Measurements from ENCODE around the gene SAP30BP. TPM values are rescaled to one million over a fixed set of nuclear protein-coding genes. Genes with fewer than 3 reads are reported as not detected.

The SAP30BP gene
- total and polyA plus RNA-seq, 2 donors (not counting 3 experiments of a cell fraction or from before 2014, with no cell fraction given), result 116 to 151 TPM

DNA sequence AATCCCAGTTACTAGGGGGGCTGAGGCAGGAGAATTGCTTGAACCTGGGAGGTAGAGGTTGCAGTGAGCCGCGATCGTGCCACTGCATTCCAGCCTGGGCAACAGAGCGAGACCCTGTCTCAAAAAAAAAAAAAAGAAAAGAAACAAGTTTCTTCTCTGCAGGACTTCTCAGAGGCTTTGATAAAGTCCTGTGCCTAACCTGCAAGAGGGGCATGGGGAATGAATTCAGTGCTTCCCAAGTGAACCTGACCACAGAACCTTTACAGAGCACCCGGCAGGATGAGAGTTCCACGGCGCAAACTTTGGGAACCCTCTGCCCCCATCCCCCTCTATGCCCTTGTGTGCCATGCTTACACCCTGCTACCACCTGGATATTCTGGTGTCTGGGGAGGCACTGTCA lies 72.0 kb downstream of the SAP30BP start:
- Histone ChIP-seq H3K4me2 (ENCODE audit: insufficient read depth, low read length) (no peak overlapping the region), H2AFZ (ENCODE audit: low read depth, low read length) (no peak overlapping the region), H4K20me1 (replicated peaks; ENCODE audit: control insufficient read depth, extremely low read depth, insufficient read depth, low read length) (no peaks in the 10 kb centered on the region), H3K4me3 (replicated peaks in 1 of 3; ENCODE audit: insufficient read depth in 1 of 3, low read depth in 1 of 3, low read length in 3 of 3) (no peak overlapping the region), H3K27ac (ENCODE audit: insufficient read depth, low read depth, low read length) (no peak overlapping the region), H3K79me2 (ENCODE audit: control insufficient read depth, insufficient read depth, low read length) (no peaks in the 10 kb centered on the region), H3K36me3 (ENCODE audit: control insufficient read depth in 2 of 2, extremely low read depth in 1 of 2, insufficient read depth in 2 of 2, low read length in 2 of 2) (no peaks in the 10 kb centered on the region), H3K9me1 (replicated peaks; ENCODE audit: control insufficient read depth, extremely low read depth, insufficient read depth, low read length) (no peaks in the 10 kb centered on the region), H3K27me3 (ENCODE audit: control insufficient read depth in 2 of 2, insufficient read depth in 2 of 2, low read length in 2 of 2) (no peaks in the 10 kb centered on the region), H3K9ac (replicated peaks; ENCODE audit: extremely low read depth, insufficient read depth, low read length) (no peak overlapping the region), H3K9me3 (replicated peaks; ENCODE audit: control insufficient read depth, insufficient read depth, low read length) (no peaks in the 10 kb centered on the region), H3K4me1 (ENCODE audit: control insufficient read depth, extremely low read depth, insufficient read depth, low read length) (no peaks in the 10 kb centered on the region)
- DNase-seq (ENCODE audit: low read depth, low spot score), result no peak
- BruUV-seq (replicated peaks), result no TSS peak
- FAIRE-seq, result no peak
- dilution Hi-C loops (cut with MboI; ENCODE audit: extremely low pct_ligation_motif_present, low sequenced_read_pairs) (no loop called here), intact Hi-C loops (cut with micrococcal nuclease) (no loop called here)
- TF ChIP-seq POLR2AphosphoS5 (IDR thresholded peaks at IDR 0.05; ENCODE audit: insufficient read depth, low read depth, low read length) (no peak), MYC (IDR thresholded peaks at IDR 0.05; ENCODE audit: low read depth, low read length) (no peak), JUN (IDR thresholded peaks at IDR 0.05; ENCODE audit: borderline replicate concordance, insufficient read depth, insufficient read length, low read depth) (no peak)
- TF ChIP-seq, protein P1, sequence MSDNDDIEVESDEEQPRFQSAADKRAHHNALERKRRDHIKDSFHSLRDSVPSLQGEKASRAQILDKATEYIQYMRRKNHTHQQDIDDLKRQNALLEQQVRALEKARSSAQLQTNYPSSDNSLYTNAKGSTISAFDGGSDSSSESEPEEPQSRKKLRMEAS (IDR thresholded peaks at IDR 0.05; ENCODE audit: insufficient read depth, insufficient read length), result no peak
- ChIA-PET POLR2A (interaction anchor here (1.2 kb wide), 1 partner anchor 72 kb away, joined by 3 read pairs; the partner anchor contains the start of genes RECQL5 and SAP30BP), CTCF (interaction anchor here (1.3 to 5.9 kb wide), 7 partner anchors 8 to 106 kb away, joined by 4 to 35 read pairs (median 6); partner anchors contain the start of gene SMIM5)

DNA sequence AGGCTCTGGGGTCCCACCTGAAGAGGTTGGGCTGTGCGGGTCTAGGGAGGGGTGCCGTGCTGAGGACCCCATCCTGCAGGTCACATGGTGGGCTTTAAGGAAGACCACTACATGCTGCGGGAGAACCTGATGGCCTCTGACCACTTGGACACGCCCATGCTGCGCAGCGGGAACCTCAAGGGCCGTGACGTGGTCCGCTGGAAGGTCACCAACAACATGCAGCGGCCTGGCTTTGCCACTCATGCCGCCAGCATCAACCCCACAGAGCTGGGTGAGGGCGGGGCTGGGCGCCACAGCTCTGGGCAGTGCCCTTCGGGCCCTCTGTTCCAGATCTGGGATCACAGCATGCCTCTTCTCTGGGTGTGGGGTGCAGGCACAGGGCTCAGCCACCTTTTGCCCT lies 72.7 kb downstream of the SAP30BP start:
- no peaks in the 10 kb centered on the region for H3K9me1 ChIP-seq (replicated peaks; ENCODE audit: control insufficient read depth, extremely low read depth, insufficient read depth, low read length)
- BruUV-seq (replicated peaks), result no TSS peak
- H3K4me1 ChIP-seq (ENCODE audit: control insufficient read depth, extremely low read depth, insufficient read depth, low read length), result no peaks in the 10 kb centered on the region
- no peak for FAIRE-seq
- H4K20me1 ChIP-seq (replicated peaks; ENCODE audit: control insufficient read depth, extremely low read depth, insufficient read depth, low read length), result no peaks in the 10 kb centered on the region
- dilution Hi-C loops (cut with MboI; ENCODE audit: extremely low pct_ligation_motif_present, low sequenced_read_pairs) (no loop called here), intact Hi-C loops (cut with micrococcal nuclease) (no loop called here)
- ChIA-PET CTCF (interaction anchor here (4.2 to 12.2 kb wide), 3 partner anchors 8 to 106 kb away, joined by 34 to 653 read pairs (median 35); partner anchors contain the start of gene SMIM5), POLR2A (no interaction called here)
- no peak overlapping the region for H3K4me2 ChIP-seq (ENCODE audit: insufficient read depth, low read length)
- no peak overlapping the region for H3K4me3 ChIP-seq (replicated peaks in 1 of 3; ENCODE audit: insufficient read depth in 1 of 3, low read depth in 1 of 3, low read length in 3 of 3)
- no peak overlapping the region for H3K9ac ChIP-seq (replicated peaks; ENCODE audit: extremely low read depth, insufficient read depth, low read length)
- H3K27me3 ChIP-seq (ENCODE audit: control insufficient read depth in 2 of 2, insufficient read depth in 2 of 2, low read length in 2 of 2), result no peaks in the 10 kb centered on the region
- no peaks in the 10 kb centered on the region for H3K36me3 ChIP-seq (ENCODE audit: control insufficient read depth in 2 of 2, extremely low read depth in 1 of 2, insufficient read depth in 2 of 2, low read length in 2 of 2)
- no peaks in the 10 kb centered on the region for H3K79me2 ChIP-seq (ENCODE audit: control insufficient read depth, insufficient read depth, low read length)
- H3K9me3 ChIP-seq (replicated peaks; ENCODE audit: control insufficient read depth, insufficient read depth, low read length), result no peaks in the 10 kb centered on the region
- no peak overlapping the region for H3K27ac ChIP-seq (ENCODE audit: insufficient read depth, low read depth, low read length)
- TF ChIP-seq FOS (IDR thresholded peaks at IDR 0.05; ENCODE audit: borderline replicate concordance, insufficient read depth, low read length) (no peak), POLR2AphosphoS5 (IDR thresholded peaks at IDR 0.05; ENCODE audit: insufficient read depth, low read depth, low read length) (no peak), EZH2 (IDR thresholded peaks at IDR 0.05; ENCODE audit: borderline replicate concordance, low read depth, low read length, severe bottlenecking) (no peak), POLR2A (IDR thresholded peaks at IDR 0.05; ENCODE audit: low read depth, low read length) (no peak), MYC (IDR thresholded peaks at IDR 0.05; ENCODE audit: low read depth, low read length) (no peak), JUN (IDR thresholded peaks at IDR 0.05; ENCODE audit: borderline replicate concordance, insufficient read depth, insufficient read length, low read depth) (no peak)
- TF ChIP-seq, protein P1 (IDR thresholded peaks at IDR 0.05; ENCODE audit: insufficient read depth, insufficient read length), result no peak
- TF ChIP-seq, protein P2, sequence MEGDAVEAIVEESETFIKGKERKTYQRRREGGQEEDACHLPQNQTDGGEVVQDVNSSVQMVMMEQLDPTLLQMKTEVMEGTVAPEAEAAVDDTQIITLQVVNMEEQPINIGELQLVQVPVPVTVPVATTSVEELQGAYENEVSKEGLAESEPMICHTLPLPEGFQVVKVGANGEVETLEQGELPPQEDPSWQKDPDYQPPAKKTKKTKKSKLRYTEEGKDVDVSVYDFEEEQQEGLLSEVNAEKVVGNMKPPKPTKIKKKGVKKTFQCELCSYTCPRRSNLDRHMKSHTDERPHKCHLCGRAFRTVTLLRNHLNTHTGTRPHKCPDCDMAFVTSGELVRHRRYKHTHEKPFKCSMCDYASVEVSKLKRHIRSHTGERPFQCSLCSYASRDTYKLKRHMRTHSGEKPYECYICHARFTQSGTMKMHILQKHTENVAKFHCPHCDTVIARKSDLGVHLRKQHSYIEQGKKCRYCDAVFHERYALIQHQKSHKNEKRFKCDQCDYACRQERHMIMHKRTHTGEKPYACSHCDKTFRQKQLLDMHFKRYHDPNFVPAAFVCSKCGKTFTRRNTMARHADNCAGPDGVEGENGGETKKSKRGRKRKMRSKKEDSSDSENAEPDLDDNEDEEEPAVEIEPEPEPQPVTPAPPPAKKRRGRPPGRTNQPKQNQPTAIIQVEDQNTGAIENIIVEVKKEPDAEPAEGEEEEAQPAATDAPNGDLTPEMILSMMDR (IDR thresholded peaks at IDR 0.05; ENCODE audit: extremely low read depth in 1 of 2, insufficient read depth in 1 of 2, low read depth in 1 of 2, low read length in 2 of 2), result no peak
- DNase-seq (ENCODE audit: low read depth, low spot score), result no peak
- no peak overlapping the region for H2AFZ ChIP-seq (ENCODE audit: low read depth, low read length)

Measured in endothelial cell of umbilical vein (primary cell).